ENCODE results near the gene EHF. TPM values are rescaled to one million over a fixed set of nuclear protein-coding genes. Genes with fewer than 3 reads are reported as not detected.

Gene EHF
- total and polyA plus RNA-seq, 2 donors (not counting 1 experiment from before 2014, with no cell fraction given): 0.51 TPM; not detected in 1

DNA sequence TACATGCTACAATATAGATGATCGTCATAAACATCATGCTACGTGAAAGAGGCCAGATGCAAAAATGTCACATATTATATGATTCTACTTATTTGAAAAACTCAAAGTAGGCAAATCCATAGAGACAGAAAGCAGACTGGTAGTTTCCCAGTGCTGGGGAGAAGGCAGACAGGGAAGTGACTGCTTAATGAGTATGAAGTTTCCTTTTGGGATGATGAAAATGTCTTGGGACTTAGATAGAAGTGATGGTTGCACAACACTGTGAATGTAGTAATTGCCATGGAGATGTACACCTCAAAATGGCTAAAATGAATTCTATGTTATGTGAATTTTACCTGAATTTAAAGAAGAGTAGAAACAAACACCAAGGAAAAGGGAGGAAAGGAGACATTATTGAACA, 45.2 kb upstream of the EHF start:
- H3K4me2 ChIP-seq (ENCODE audit: extremely low read depth, insufficient read depth, low read length): no peak overlapping the region
- no peaks in the 10 kb centered on the region for H3K9me3 ChIP-seq (ENCODE audit: control insufficient read depth, insufficient read depth, low read depth, low read length)
- H2AFZ ChIP-seq (ENCODE audit: low read length): no peak overlapping the region
- TF ChIP-seq CTCF (conservative IDR thresholded peaks at IDR 0.05 in 1 of 2, IDR thresholded peaks at IDR 0.05 in 1 of 2; ENCODE audit: low read depth in 1 of 2, low read length in 2 of 2): no peak
- TF ChIP-seq EZH2 (IDR thresholded peaks at IDR 0.05; ENCODE audit: low read length, missing control alignments): no peak
- no peaks in the 10 kb centered on the region for H4K20me1 ChIP-seq (ENCODE audit: control insufficient read depth, extremely low read depth, insufficient read depth, low read length)
- no peaks in the 10 kb centered on the region for H3K36me3 ChIP-seq (ENCODE audit: control insufficient read depth, insufficient read depth, low read length)
- H3K9ac ChIP-seq (ENCODE audit: insufficient read depth, low read length): no peak overlapping the region
- H3K27ac ChIP-seq (ENCODE audit: insufficient read depth, low read length): no peak overlapping the region
- H3K27me3 ChIP-seq (ENCODE audit: control insufficient read depth, insufficient read depth, low read length): peaks cover 13% of the 10 kb centered on the region
- no peak for DNase-seq (ENCODE audit: low read depth in 2 of 2)
- H3K79me2 ChIP-seq (ENCODE audit: control insufficient read depth, insufficient read depth, low read length): no peaks in the 10 kb centered on the region
- no peaks in the 10 kb centered on the region for H3K4me1 ChIP-seq (ENCODE audit: control insufficient read depth, extremely low read depth, insufficient read depth, low read length)
- no peak overlapping the region for H3K4me3 ChIP-seq (replicated peaks in 1 of 4; ENCODE audit: control extremely low read depth in 1 of 4, insufficient read depth in 1 of 4, low read depth in 3 of 4, low read length in 4 of 4)

GRCh38 chr11:34576331-34576730, 44.6 kb upstream of the EHF start:
- no peaks in the 10 kb centered on the region for H4K20me1 ChIP-seq (ENCODE audit: control insufficient read depth, extremely low read depth, insufficient read depth, low read length)
- peak in 1 of 2 donors; percentile 22 for DNase-seq (ENCODE audit: low read depth in 2 of 2)
- no peaks in the 10 kb centered on the region for H3K79me2 ChIP-seq (ENCODE audit: control insufficient read depth, insufficient read depth, low read length)
- no peak overlapping the region for H3K9ac ChIP-seq (ENCODE audit: insufficient read depth, low read length)
- H3K4me1 ChIP-seq (ENCODE audit: control insufficient read depth, extremely low read depth, insufficient read depth, low read length): no peaks in the 10 kb centered on the region
- no peak overlapping the region for H2AFZ ChIP-seq (ENCODE audit: low read length)
- TF ChIP-seq EZH2 (IDR thresholded peaks at IDR 0.05; ENCODE audit: low read length, missing control alignments): no peak
- no peak for TF ChIP-seq CTCF (conservative IDR thresholded peaks at IDR 0.05 in 1 of 2, IDR thresholded peaks at IDR 0.05 in 1 of 2; ENCODE audit: low read depth in 1 of 2, low read length in 2 of 2)
- H3K9me3 ChIP-seq (ENCODE audit: control insufficient read depth, insufficient read depth, low read depth, low read length): no peaks in the 10 kb centered on the region
- no peaks in the 10 kb centered on the region for H3K36me3 ChIP-seq (ENCODE audit: control insufficient read depth, insufficient read depth, low read length)
- no peak overlapping the region for H3K4me2 ChIP-seq (ENCODE audit: extremely low read depth, insufficient read depth, low read length)
- H3K27me3 ChIP-seq (ENCODE audit: control insufficient read depth, insufficient read depth, low read length): peaks cover 17% of the 10 kb centered on the region
- H3K4me3 ChIP-seq (replicated peaks in 1 of 4; ENCODE audit: control extremely low read depth in 1 of 4, insufficient read depth in 1 of 4, low read depth in 3 of 4, low read length in 4 of 4): no peak overlapping the region
- no peak overlapping the region for H3K27ac ChIP-seq (ENCODE audit: insufficient read depth, low read length)

GRCh38 chr11:34583818-34584217, 37.1 kb upstream of the EHF start:
- Histone ChIP-seq H3K9ac (ENCODE audit: insufficient read depth, low read length) (no peak overlapping the region), H3K4me3 (replicated peaks in 1 of 4; ENCODE audit: control extremely low read depth in 1 of 4, insufficient read depth in 1 of 4, low read depth in 3 of 4, low read length in 4 of 4) (no peak overlapping the region), H3K27ac (ENCODE audit: insufficient read depth, low read length) (no peak overlapping the region), H3K4me2 (ENCODE audit: extremely low read depth, insufficient read depth, low read length) (no peak overlapping the region), H2AFZ (ENCODE audit: low read length) (no peak overlapping the region), H3K9me3 (ENCODE audit: control insufficient read depth, insufficient read depth, low read depth, low read length) (no peaks in the 10 kb centered on the region), H3K4me1 (ENCODE audit: control insufficient read depth, extremely low read depth, insufficient read depth, low read length) (peaks cover 5% of the 10 kb centered on the region), H4K20me1 (ENCODE audit: control insufficient read depth, extremely low read depth, insufficient read depth, low read length) (no peaks in the 10 kb centered on the region), H3K79me2 (ENCODE audit: control insufficient read depth, insufficient read depth, low read length) (no peaks in the 10 kb centered on the region), H3K36me3 (ENCODE audit: control insufficient read depth, insufficient read depth, low read length) (no peaks in the 10 kb centered on the region), H3K27me3 (ENCODE audit: control insufficient read depth, insufficient read depth, low read length) (peaks cover 10% of the 10 kb centered on the region)
- no peak for DNase-seq (ENCODE audit: low read depth in 2 of 2)
- TF ChIP-seq CTCF (conservative IDR thresholded peaks at IDR 0.05 in 1 of 2, IDR thresholded peaks at IDR 0.05 in 1 of 2; ENCODE audit: low read depth in 1 of 2, low read length in 2 of 2): no peak
- no peak for TF ChIP-seq EZH2 (IDR thresholded peaks at IDR 0.05; ENCODE audit: low read length, missing control alignments)

Data from fibroblast of lung (primary cell).